RWPE2 (cell line): Measurements from ENCODE around the gene PAK6.

Experiments
- ATAC-seq: fragments of 200-7000 bp; cut with Tn5 transposase; 3 replicates; pipeline ENCODE4 v1.9.1; 2021; ENCODE audit warnings: low read depth
- DNase-seq: peaks from one replicate; pipeline ENCODE4 v3.0.0-alpha.2; 2020; ENCODE audit warnings: low spot score
- H3K27ac ChIP-seq: fragments of 450-650 bp; 2 replicates; pipeline ENCODE4 v1.5.1; 2017; ENCODE audit warnings: mild to moderate bottlenecking; ENCODE audit not compliant: poor library complexity, severe bottlenecking
- H3K27me3 ChIP-seq: fragments of 250-450 bp; sonication (Bioruptor Pico); 2 replicates; pipeline ENCODE4 v1.5.1; 2021; ENCODE audit warnings: mild to moderate bottlenecking, moderate library complexity; ENCODE audit not compliant: insufficient read depth, poor library complexity, severe bottlenecking
- H3K36me3 ChIP-seq: fragments of 250-450 bp; sonication (Bioruptor Pico); 2 replicates; pipeline ENCODE4 v1.5.1; 2020; ENCODE audit warnings: low read depth, mild to moderate bottlenecking, moderate library complexity
- H3K4me1 ChIP-seq: fragments of 250-450 bp; sonication (Bioruptor Pico); 2 replicates; pipeline ENCODE4 v1.5.1; 2021; ENCODE audit warnings: mild to moderate bottlenecking, moderate library complexity; ENCODE audit not compliant: insufficient read depth, poor library complexity, severe bottlenecking
- H3K4me3 ChIP-seq: fragments of 250-450 bp; sonication (Bioruptor Pico); 2 replicates; pipeline ENCODE4 v1.5.1; 2021; ENCODE audit warnings: mild to moderate bottlenecking, moderate library complexity; ENCODE audit not compliant: severe bottlenecking
- H3K9me3 ChIP-seq: fragments of 250-450 bp; sonication (Bioruptor Pico); 2 replicates; pipeline ENCODE4 v1.5.1; 2021; ENCODE audit warnings: mild to moderate bottlenecking, moderate library complexity; ENCODE audit not compliant: severe bottlenecking
- TF ChIP-seq, protein P1 (sequence below): fragments of 450-650 bp; IDR thresholded peaks from one replicate; pipeline ENCODE4 v1.5.1; 2017; ENCODE audit warnings: mild to moderate bottlenecking, moderate library complexity; ENCODE audit not compliant: poor library complexity, severe bottlenecking

Gene PAK6

DNA sequence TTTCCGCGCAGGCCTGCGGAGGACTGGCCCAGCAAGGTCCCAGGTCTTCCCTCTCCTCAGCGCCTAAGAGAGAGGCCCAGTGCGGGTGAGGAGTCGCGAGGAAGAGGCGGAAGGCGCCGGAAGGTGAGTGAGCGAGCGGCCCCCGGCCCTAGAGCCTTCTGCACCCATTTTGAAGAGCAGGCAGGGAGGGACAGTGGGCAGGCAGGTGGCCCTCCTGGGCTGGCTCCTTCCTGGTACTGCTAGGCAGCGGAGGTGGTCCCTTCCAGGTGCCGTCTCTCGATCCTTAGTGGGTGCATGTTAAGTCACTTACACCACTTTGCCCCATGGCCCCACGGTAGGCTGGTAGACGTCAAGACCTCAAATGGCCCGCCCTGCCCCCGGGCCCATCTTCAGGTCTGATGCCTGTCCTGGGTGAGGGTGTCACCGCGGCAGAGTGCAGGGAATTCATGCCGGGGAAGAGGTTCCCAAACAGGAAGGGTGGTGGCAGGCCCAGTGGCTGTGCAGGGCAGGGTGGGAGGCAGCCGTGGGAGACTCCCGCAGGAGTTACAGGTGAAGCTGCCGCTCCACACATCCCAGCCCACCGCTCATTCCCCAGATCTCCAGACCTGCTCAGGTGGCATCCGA is 14.4 kb downstream of the PAK6 start:
- peak; percentile 76 for DNase-seq
- TF ChIP-seq, protein P1, sequence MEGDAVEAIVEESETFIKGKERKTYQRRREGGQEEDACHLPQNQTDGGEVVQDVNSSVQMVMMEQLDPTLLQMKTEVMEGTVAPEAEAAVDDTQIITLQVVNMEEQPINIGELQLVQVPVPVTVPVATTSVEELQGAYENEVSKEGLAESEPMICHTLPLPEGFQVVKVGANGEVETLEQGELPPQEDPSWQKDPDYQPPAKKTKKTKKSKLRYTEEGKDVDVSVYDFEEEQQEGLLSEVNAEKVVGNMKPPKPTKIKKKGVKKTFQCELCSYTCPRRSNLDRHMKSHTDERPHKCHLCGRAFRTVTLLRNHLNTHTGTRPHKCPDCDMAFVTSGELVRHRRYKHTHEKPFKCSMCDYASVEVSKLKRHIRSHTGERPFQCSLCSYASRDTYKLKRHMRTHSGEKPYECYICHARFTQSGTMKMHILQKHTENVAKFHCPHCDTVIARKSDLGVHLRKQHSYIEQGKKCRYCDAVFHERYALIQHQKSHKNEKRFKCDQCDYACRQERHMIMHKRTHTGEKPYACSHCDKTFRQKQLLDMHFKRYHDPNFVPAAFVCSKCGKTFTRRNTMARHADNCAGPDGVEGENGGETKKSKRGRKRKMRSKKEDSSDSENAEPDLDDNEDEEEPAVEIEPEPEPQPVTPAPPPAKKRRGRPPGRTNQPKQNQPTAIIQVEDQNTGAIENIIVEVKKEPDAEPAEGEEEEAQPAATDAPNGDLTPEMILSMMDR, result no peak
- peak overlapping the region; percentile 38 for H3K4me3 ChIP-seq

GRCh38 chr15:40254452-40254851 is 15.6 kb downstream of the PAK6 start:
- TF ChIP-seq, protein P1, result no peak
- ATAC-seq, result no peak

More for the DNA sequence above, 14.4 kb downstream of the PAK6 start:
- no peaks in the 10 kb centered on the region for H3K27me3 ChIP-seq
- ATAC-seq, result no peak; the same call in 2 of the 3 replicates
- H3K27ac ChIP-seq, result no peak overlapping the region
- no peaks in the 10 kb centered on the region; the same call in 1 of the 2 replicates for H3K36me3 ChIP-seq
- H3K9me3 ChIP-seq, result no peaks in the 10 kb centered on the region
- peaks cover 19% of the 10 kb centered on the region for H3K4me1 ChIP-seq

GRCh38 chr15:40255033-40255432 is 16.2 kb downstream of the PAK6 start:
- H3K27me3 ChIP-seq, result no peaks in the 10 kb centered on the region
- TF ChIP-seq, protein P1, result no peak
- H3K27ac ChIP-seq, result no peak overlapping the region
- no peak overlapping the region for H3K4me3 ChIP-seq
- H3K4me1 ChIP-seq, result peaks cover 10% of the 10 kb centered on the region
- H3K9me3 ChIP-seq, result no peaks in the 10 kb centered on the region
- ATAC-seq (no peak), DNase-seq (no peak)
- H3K36me3 ChIP-seq, result no peaks in the 10 kb centered on the region; the same call in none of the 2 replicates

More at GRCh38 chr15:40254452-40254851, 15.6 kb downstream of the PAK6 start:
- Histone ChIP-seq H3K9me3 (no peaks in the 10 kb centered on the region), H3K27ac (no peak overlapping the region), H3K27me3 (no peaks in the 10 kb centered on the region), H3K4me3 (no peak overlapping the region), H3K36me3 (no peaks in the 10 kb centered on the region; the same call in 1 of the 2 replicates), H3K4me1 (peaks cover 16% of the 10 kb centered on the region)
- DNase-seq, result no peak

DNA sequence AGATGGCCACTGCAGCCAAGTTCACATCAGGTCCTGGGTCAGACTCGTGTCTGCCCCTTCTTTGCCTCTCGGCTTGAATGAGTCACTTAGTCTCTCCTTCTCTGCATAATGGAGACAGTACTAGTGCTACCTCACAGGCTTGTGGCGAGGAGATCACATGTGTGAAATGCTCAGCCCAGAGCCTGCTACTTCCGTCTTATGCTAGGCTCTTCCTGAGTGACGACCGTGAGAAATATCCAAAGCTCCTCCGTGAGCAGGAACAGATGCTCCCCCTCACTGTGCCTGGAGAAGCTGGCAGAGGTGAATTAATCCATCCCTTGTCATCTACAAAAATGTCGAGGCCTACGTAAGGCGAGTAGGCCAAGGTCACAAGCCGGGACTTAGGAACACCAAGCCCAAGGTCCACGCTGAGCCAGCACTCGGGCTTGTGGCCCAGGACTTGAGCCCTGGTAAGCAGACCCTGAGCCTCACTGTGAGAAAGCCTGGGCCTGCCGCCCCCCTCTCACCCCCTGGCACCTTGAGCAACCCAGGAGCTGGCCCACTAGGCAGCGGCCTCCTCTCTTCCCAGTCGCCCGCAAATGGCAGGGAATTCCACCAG is 17.9 kb downstream of the PAK6 start:
- Histone ChIP-seq H3K27ac (no peak overlapping the region), H3K4me1 (peaks cover 9% of the 10 kb centered on the region), H3K4me3 (no peak overlapping the region), H3K27me3 (no peaks in the 10 kb centered on the region), H3K36me3 (peaks cover 5% of the 10 kb centered on the region), H3K9me3 (no peaks in the 10 kb centered on the region)
- TF ChIP-seq, protein P1, result no peak
- DNase-seq, result no peak
- ATAC-seq, result no peak
